A673 (cell line): Measurements from ENCODE around the gene RPL6.

ENCODE experiments used
- EZH2 ChIP-seq: fragments of 200-600 bp; sonication (generic); IDR thresholded peaks from 2 replicates; pipeline ENCODE4 v1.6.1; 2017; ENCODE audit warnings: borderline replicate concordance, low read depth, mild to moderate bottlenecking, mixed read lengths, antibody characterized with exemption, low read length; ENCODE audit not compliant: poor library complexity, severe bottlenecking
- TF ChIP-seq, protein P1 (sequence below): fragments of 300-800, 200-600 bp; sonication (generic); conservative IDR thresholded peaks from 2 replicates; pipeline ENCODE4 v1.5.1; 2017; ENCODE audit warnings: low read depth, mild to moderate bottlenecking, antibody characterized with exemption, low read length, moderate library complexity, mixed read lengths

DNA sequence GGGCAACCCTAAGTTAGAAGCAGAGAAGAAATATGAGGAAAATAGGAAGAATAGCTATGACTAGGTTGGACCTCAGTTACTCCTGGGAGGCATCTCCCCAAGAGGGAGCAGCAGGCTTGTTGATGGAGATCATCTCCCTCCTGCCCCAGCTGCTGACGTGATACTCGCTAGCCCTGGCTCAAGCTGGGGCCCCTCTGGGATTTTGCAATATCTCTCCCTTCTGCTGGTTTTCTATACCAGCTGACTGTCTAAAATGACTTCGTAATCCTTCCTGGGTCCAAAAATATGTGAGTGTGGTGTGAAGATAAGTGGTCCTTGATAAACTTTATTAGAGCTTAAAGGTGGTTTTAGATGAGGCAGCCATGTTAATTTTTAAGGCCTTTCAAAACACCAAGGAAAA, 22.7 kb downstream of the RPL6 start:
- TF ChIP-seq, protein P1, sequence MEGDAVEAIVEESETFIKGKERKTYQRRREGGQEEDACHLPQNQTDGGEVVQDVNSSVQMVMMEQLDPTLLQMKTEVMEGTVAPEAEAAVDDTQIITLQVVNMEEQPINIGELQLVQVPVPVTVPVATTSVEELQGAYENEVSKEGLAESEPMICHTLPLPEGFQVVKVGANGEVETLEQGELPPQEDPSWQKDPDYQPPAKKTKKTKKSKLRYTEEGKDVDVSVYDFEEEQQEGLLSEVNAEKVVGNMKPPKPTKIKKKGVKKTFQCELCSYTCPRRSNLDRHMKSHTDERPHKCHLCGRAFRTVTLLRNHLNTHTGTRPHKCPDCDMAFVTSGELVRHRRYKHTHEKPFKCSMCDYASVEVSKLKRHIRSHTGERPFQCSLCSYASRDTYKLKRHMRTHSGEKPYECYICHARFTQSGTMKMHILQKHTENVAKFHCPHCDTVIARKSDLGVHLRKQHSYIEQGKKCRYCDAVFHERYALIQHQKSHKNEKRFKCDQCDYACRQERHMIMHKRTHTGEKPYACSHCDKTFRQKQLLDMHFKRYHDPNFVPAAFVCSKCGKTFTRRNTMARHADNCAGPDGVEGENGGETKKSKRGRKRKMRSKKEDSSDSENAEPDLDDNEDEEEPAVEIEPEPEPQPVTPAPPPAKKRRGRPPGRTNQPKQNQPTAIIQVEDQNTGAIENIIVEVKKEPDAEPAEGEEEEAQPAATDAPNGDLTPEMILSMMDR = no peak
- no peak for TF ChIP-seq EZH2
